ENCODE measurements around the gene CETP.

CETP gene

GRCh38 chr16:57016301-57016700 lies 54.6 kb downstream of the CETP start:
- H3K4me3 ChIP-seq (ENCODE audit: low read depth, low read length) = no peak overlapping the region
- DNase-seq (ENCODE audit: low read depth) = no peak
- TF ChIP-seq CTCF (IDR thresholded peaks at IDR 0.05; ENCODE audit: control insufficient read depth, extremely low read depth, insufficient read depth) = no peak

- no peak for TF ChIP-seq CTCF (IDR thresholded peaks at IDR 0.05; ENCODE audit: control insufficient read depth, extremely low read depth, insufficient read depth)
- H3K4me3 ChIP-seq (ENCODE audit: low read depth, low read length) = no peak overlapping the region
Measured at GRCh38 chr16:57016831-57017230, 55.1 kb downstream of the CETP start.

GRCh38 chr16:57017251-57017650 lies 55.5 kb downstream of the CETP start:
- TF ChIP-seq CTCF (IDR thresholded peaks at IDR 0.05; ENCODE audit: control insufficient read depth, extremely low read depth, insufficient read depth) = no peak
- H3K4me3 ChIP-seq (ENCODE audit: low read depth, low read length) = no peak overlapping the region
- no peak for DNase-seq (ENCODE audit: low read depth)

More at GRCh38 chr16:57016831-57017230, 55.1 kb downstream of the CETP start:
- DNase-seq (ENCODE audit: low read depth) = no peak

- no peak overlapping the region for H3K4me3 ChIP-seq (ENCODE audit: low read depth, low read length)
- DNase-seq (ENCODE audit: low read depth) = no peak
- no peak for TF ChIP-seq CTCF (IDR thresholded peaks at IDR 0.05; ENCODE audit: control insufficient read depth, extremely low read depth, insufficient read depth)
Measured at GRCh38 chr16:57019746-57020145, 58.0 kb downstream of the CETP start.

- no peak for TF ChIP-seq CTCF (IDR thresholded peaks at IDR 0.05; ENCODE audit: control insufficient read depth, extremely low read depth, insufficient read depth)
- H3K4me3 ChIP-seq (ENCODE audit: low read depth, low read length) = no peak overlapping the region
- DNase-seq (ENCODE audit: low read depth) = no peak
Measured at GRCh38 chr16:57020651-57021050, 58.9 kb downstream of the CETP start.

- no peak for DNase-seq (ENCODE audit: low read depth)
- no peak for TF ChIP-seq CTCF (IDR thresholded peaks at IDR 0.05; ENCODE audit: control insufficient read depth, extremely low read depth, insufficient read depth)
- no peak overlapping the region for H3K4me3 ChIP-seq (ENCODE audit: low read depth, low read length)
Measured at GRCh38 chr16:57021757-57022156, 60.0 kb downstream of the CETP start.

GRCh38 chr16:57022445-57022844 lies 60.7 kb downstream of the CETP start:
- no peak for TF ChIP-seq CTCF (IDR thresholded peaks at IDR 0.05; ENCODE audit: control insufficient read depth, extremely low read depth, insufficient read depth)
- no peak overlapping the region for H3K4me3 ChIP-seq (ENCODE audit: low read depth, low read length)
- DNase-seq (ENCODE audit: low read depth) = no peak
